Right lobe of liver (tissue), 4 donors: Measurements from ENCODE around the gene PTRHD1.

Experiments used
- POLR2A ChIP-seq: fragments of 450-650 bp; IDR thresholded peaks from one replicate; pipeline ENCODE4 v1.6.1; 2017; ENCODE audit warnings: antibody characterized with exemption, mild to moderate bottlenecking
- TF ChIP-seq, protein P1 (sequence below), 4 donors: fragments of 200-600 bp in 3 of 4; fragments of 450-650 bp in 1 of 4; IDR thresholded peaks; one replicate each; pipeline versions ENCODE4 v1.5.1 to v1.8.0; 2016 to 2022; ENCODE audit warnings: antibody characterized with exemption in 4 of 4, mild to moderate bottlenecking in 2 of 4
- donor health status: DM: no; HTN: no; CAD: no.
- donor health status: DM: no; HTN: no; CAD: no.
- donor health status: DM: no; HTN: yes; CAD: no.

DNA sequence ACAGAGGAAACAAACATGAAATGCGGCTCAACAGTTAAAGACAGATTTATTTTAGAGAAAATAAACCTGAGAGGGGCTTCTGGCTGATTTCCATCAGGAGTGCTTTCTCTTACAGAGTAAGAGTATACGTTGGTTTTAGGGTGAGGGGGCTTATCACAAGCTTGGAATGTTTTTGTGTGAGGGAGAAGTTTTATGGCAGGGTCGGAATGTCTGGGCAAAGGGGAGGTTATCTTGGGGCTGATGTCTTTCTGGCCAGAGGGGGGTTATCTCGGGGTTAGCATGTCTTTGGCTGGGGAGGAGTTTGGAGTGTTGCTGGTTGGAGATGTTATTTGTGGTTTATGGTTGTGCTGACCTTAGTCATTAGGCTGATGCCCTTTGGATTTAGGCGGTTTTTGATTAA is 22.1 kb downstream of the PTRHD1 start:
- no peak for TF ChIP-seq POLR2A
- TF ChIP-seq, protein P1, sequence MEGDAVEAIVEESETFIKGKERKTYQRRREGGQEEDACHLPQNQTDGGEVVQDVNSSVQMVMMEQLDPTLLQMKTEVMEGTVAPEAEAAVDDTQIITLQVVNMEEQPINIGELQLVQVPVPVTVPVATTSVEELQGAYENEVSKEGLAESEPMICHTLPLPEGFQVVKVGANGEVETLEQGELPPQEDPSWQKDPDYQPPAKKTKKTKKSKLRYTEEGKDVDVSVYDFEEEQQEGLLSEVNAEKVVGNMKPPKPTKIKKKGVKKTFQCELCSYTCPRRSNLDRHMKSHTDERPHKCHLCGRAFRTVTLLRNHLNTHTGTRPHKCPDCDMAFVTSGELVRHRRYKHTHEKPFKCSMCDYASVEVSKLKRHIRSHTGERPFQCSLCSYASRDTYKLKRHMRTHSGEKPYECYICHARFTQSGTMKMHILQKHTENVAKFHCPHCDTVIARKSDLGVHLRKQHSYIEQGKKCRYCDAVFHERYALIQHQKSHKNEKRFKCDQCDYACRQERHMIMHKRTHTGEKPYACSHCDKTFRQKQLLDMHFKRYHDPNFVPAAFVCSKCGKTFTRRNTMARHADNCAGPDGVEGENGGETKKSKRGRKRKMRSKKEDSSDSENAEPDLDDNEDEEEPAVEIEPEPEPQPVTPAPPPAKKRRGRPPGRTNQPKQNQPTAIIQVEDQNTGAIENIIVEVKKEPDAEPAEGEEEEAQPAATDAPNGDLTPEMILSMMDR (IDR thresholded peaks at IDR 0.05): no peak
